K562 (cell line): ENCODE data around the gene CHRNB1.

Source experiments
- CTCF ChIP-seq, 3 experiments: IDR thresholded peaks in 2 of 3; conservative IDR thresholded peaks in 1 of 3; 2 replicates each; pipeline ENCODE4 v1.5.1; 2011 to 2012; ENCODE audit warnings: low read length in 3 of 3, mild to moderate bottlenecking in 3 of 3, control low read depth in 2 of 3, improper control_type of control experiment in 1 of 3, inconsistent platforms in 1 of 3, low read depth in 1 of 3, mixed read lengths in 1 of 3, moderate library complexity in 1 of 3; ENCODE audit not compliant: insufficient read depth in 2 of 3
- EP300 ChIP-seq: IDR thresholded peaks from 2 replicates; pipeline ENCODE4 v1.6.1; 2012; ENCODE audit warnings: low read length, improper control_type of control experiment
- FOXP4 ChIP-seq: sonication (generic); formaldehyde crosslinking; IDR thresholded peaks from 2 replicates; pipeline ENCODE4 v1.8.0; 2022; ENCODE audit warnings: mild to moderate bottlenecking, missing genetic modification reagents, borderline replicate concordance
- KDM4B ChIP-seq, 2 experiments: fragments of 450-650 bp in 1 of 2; sonication (generic) in 1 of 2; IDR thresholded peaks; 2 replicates each; pipeline ENCODE4 v1.6.1; 2016 to 2017; ENCODE audit warnings: borderline replicate concordance in 2 of 2, antibody characterized with exemption in 1 of 2, low read depth in 1 of 2, mild to moderate bottlenecking in 1 of 2
- NFIC ChIP-seq: fragments of 450-650 bp; IDR thresholded peaks from 2 replicates; pipeline ENCODE4 v1.6.1; 2017; ENCODE audit warnings: mild to moderate bottlenecking, inconsistent platforms
- TCF15 ChIP-seq: fragments of 250-450 bp; sonication (Bioruptor Pico); IDR thresholded peaks from 2 replicates; pipeline ENCODE4 v1.8.0; 2022; ENCODE audit warnings: moderate library complexity, mild to moderate bottlenecking, inconsistent platforms
- TCFL5 ChIP-seq: fragments of 250-450 bp; sonication (Bioruptor Pico); conservative IDR thresholded peaks from 2 replicates; pipeline ENCODE4 v1.6.1; 2021; ENCODE audit warnings: mild to moderate bottlenecking, moderate library complexity, matching md5 sums
- ZSCAN29 ChIP-seq: fragments of 450-650 bp; IDR thresholded peaks from 2 replicates; pipeline ENCODE4 v1.6.1; 2017

DNA sequence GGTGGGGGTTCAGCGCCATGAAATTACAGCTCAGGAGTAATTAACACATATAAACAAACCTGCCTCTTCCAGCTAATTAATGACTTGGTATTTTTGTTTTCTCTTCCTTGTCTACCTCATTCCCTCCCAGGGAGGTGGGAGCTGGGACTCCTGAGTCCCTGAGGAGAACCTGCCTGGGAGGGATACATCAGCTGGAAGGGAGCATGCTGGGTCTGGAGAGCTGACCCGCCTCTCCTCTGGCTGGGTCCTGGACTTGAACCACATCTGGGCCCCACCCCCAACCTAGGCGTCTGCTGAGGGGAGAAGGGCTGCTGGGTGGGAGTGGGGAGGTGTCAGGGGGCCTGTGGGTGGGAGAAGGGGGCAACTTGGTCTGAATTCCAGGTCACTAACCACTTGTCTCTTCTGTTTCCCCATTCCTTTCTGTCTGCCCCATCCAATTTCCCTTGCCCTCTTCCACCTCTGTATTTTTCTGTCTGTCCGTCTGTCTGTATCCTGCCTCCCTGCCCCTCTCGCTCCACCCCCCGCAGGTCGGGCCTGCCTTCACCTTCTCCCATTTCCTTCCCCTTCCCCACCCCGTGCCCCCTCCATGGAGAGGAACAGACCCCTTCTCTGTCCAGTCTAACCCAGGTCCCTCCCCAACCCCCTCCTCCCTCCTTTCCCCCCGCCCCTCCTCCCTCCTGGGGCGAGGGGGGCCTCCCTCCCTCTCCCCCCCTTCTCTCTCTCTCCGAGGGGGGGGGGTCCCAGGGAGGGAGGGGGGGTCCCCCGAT lies 37.2 kb upstream of the CHRNB1 start, which contains the start of gene NLGN2:
- TF ChIP-seq EP300 (no peak), KDM4B (IDR thresholded peaks at IDR 0.05; ENCODE audit: borderline replicate concordance in 2 of 2, low read depth in 1 of 2) (no peak), TCFL5 (no peak), CTCF (IDR thresholded peaks at IDR 0.05 in 2 of 3, conservative IDR thresholded peaks at IDR 0.05 in 1 of 3; ENCODE audit: insufficient read depth in 2 of 3, low read depth in 1 of 3, low read length in 3 of 3) (no peak), ZSCAN29 (no peak), FOXP4 (CRISPR knock-in tag) (no peak), TCF15 (no peak), NFIC (no peak)
